HepG2 (cell line): ENCODE measurements around the gene ARHGAP26. TPM values are rescaled to one million over a fixed set of nuclear protein-coding genes. Genes with fewer than 3 reads are reported as not detected.
A peak's percentile ranks its signal among the peaks of the same experiment; 100 is the strongest.

Experiments used
- ATAC-seq: fragments of 200-7000 bp; cut with Tn5 transposase; 3 replicates; pipeline ENCODE4 v1.9.1; 2020; ENCODE audit warnings: mild to moderate bottlenecking, moderate library complexity
- BruUV-seq: library from RNA; stranded (reverse); fragments of 400-500 nt; replicated peaks from 2 replicates; lab custom pipeline; 2021; lab: Mats Ljungman, UMichigan
- CTCF ChIA-PET: fragments of 300-600 bp; formaldehyde crosslinking; extraction: SDS; loops from one replicate; lab custom pipeline; 2021; ENCODE audit warnings: low total read pairs, inconsistent platforms, low intra/inter-chr PET ratio; lab: Yijun Ruan, JAX
- POLR2A ChIA-PET: fragments of 350-600 bp; sonication (Branson Sonifier 250); formaldehyde crosslinking; loops from one replicate; lab custom pipeline; 2020; ENCODE audit warnings: antibody characterized with exemption, inconsistent platforms; lab: Yijun Ruan, JAX
- DNase-seq: peaks from one replicate; pipeline ENCODE4 v3.0.0-alpha.2; 2015; ENCODE audit warnings: low spot score
- FAIRE-seq: peaks from 3 replicates; lab custom pipeline; 2011; peaks lifted over from hg19 to GRCh38; lab: Jason Lieb, UNC
- H2AFZ ChIP-seq: one replicate; pipeline ENCODE4 v1.6.1; 2011; ENCODE audit warnings: low read length, inconsistent platforms
- H3K27ac ChIP-seq: fragments of 300-600 bp; 3 replicates; pipeline ENCODE4 v1.8.0; 2011; ENCODE audit warnings: mixed run types, mild to moderate bottlenecking, mixed read lengths, low read length, inconsistent platforms; ENCODE audit not compliant: insufficient read depth; ENCODE audit errors: extremely low read length
- H3K27me3 ChIP-seq, 2 experiments: fragments of 200-600 bp in 1 of 2; 2 replicates in 1 of 2; 3 replicates in 1 of 2; pipeline versions ENCODE4 v1.6.0 to v1.8.0; 2011; ENCODE audit warnings: low read length in 2 of 2, mild to moderate bottlenecking in 2 of 2, moderate library complexity in 2 of 2, inconsistent platforms in 1 of 2; ENCODE audit not compliant: insufficient read depth in 2 of 2, control insufficient read depth in 1 of 2
- H3K36me3 ChIP-seq, 2 experiments: fragments of 200-600 bp in 1 of 2; replicated peaks in 1 of 2; 2 replicates in 1 of 2; 3 replicates in 1 of 2; pipeline versions ENCODE4 v1.5.1 to v1.8.0; 2011; ENCODE audit warnings: low read length in 2 of 2, inconsistent platforms in 1 of 2; ENCODE audit not compliant: insufficient read depth in 2 of 2, control insufficient read depth in 1 of 2
- H3K4me1 ChIP-seq: 2 replicates; pipeline ENCODE4 v1.5.1; 2012; ENCODE audit warnings: low read length, inconsistent platforms; ENCODE audit not compliant: insufficient read depth
- H3K4me2 ChIP-seq: 2 replicates; pipeline ENCODE4 v1.6.0; 2011; ENCODE audit warnings: low read depth, low read length, inconsistent platforms
- H3K4me3 ChIP-seq, 3 experiments: fragments of 200-600 bp in 1 of 3; sonication (generic), shearing (Covaris generic) in 1 of 3; replicated peaks in 1 of 3; 2 replicates each; pipeline ENCODE4 v1.5.1; 2011 to 2016; ENCODE audit warnings: low read length in 3 of 3, inconsistent platforms in 2 of 3, low read depth in 2 of 3, mild to moderate bottlenecking in 2 of 3, control low read depth in 1 of 3, mixed read lengths in 1 of 3; ENCODE audit not compliant: insufficient read depth in 1 of 3
- H3K79me2 ChIP-seq: one replicate; pipeline ENCODE4 v1.6.1; 2011; ENCODE audit warnings: low read length, inconsistent platforms; ENCODE audit not compliant: insufficient read depth
- H3K9ac ChIP-seq: 2 replicates; pipeline ENCODE4 v1.6.0; 2011; ENCODE audit warnings: mild to moderate bottlenecking, low read depth, low read length, inconsistent platforms; ENCODE audit not compliant: insufficient read depth
- H3K9me3 ChIP-seq: 2 replicates; pipeline ENCODE4 v1.5.1; 2012; ENCODE audit warnings: mild to moderate bottlenecking, low read length
- H4K20me1 ChIP-seq: 2 replicates; pipeline ENCODE4 v1.6.0; 2011; ENCODE audit warnings: inconsistent platforms, mild to moderate bottlenecking, low read length, moderate library complexity; ENCODE audit not compliant: insufficient read depth
- CTCF ChIP-seq: sonication (generic); formaldehyde crosslinking; IDR thresholded peaks from 2 replicates; pipeline ENCODE4 v1.5.0; 2020; ENCODE audit warnings: mild to moderate bottlenecking, missing genetic modification reagents, moderate library complexity
- HNRNPL ChIP-seq: fragments of 200-400 bp; formaldehyde crosslinking; IDR thresholded peaks from 2 replicates; pipeline ENCODE4 v1.6.1; 2017; ENCODE audit warnings: mild to moderate bottlenecking, low read depth, low read length
- HOMEZ ChIP-seq: IDR thresholded peaks from 2 replicates; pipeline ENCODE4 v1.6.1; 2016; ENCODE audit warnings: low read depth
- ZMYM4 ChIP-seq: sonication (generic); formaldehyde crosslinking; IDR thresholded peaks from 2 replicates; pipeline ENCODE4 v1.8.1; 2023; ENCODE audit warnings: mild to moderate bottlenecking, missing genetic modification reagents
- WGBS: methylation state at CpG from one replicate; pipeline ENCODE4 v1.1.6; 2017; ENCODE audit warnings: low lambda C conversion rate; 5-methylcytosine and 5-hydroxymethylcytosine counted together
- in situ Hi-C: cut with HindIII; loops from 2 replicates; pipeline ENCODE4 v1.10.0; 2017; ENCODE audit warnings: low pct_unique_long_range_greater_than_20kb; ENCODE audit not compliant: extremely low pct_ligation_motif_present
- intact Hi-C: fragments of 100-400 bp; cut with micrococcal nuclease; formaldehyde crosslinking; loops from one replicate; pipeline ENCODE4 v1.10.0; 2022; ENCODE audit not compliant: unreplicated experiment
- polyA plus RNA-seq, 8 experiments: library from polyadenylated mRNA; depleted of rRNA in 3 of 8; stranded (reverse) in 7 of 8; unstranded in 1 of 8; fragments of >200 nt; fragmentation: Illumina TruSeq in 4 of 8; extraction: Trizol in 4 of 8; gene quantifications; 2 replicates each; pipeline versions ENCODE4 v1.2.1 to v1.2.3, GENCODE V29; 2011 to 2016; ENCODE audit warnings: low read depth in 4 of 8, missing spikeins in 1 of 8, mixed read lengths in 1 of 8; ENCODE audit not compliant: insufficient read depth in 1 of 8
- total RNA-seq, 5 experiments: library from RNA; depleted of rRNA; stranded (reverse); fragments of >200 nt; fragmentation: Illumina TruSeq; extraction: Trizol; gene quantifications; 2 replicates each; pipeline ENCODE4 v1.2.3, GENCODE V29; 2016; ENCODE audit warnings: low read depth in 1 of 5

ARHGAP26 gene
- total and polyA plus RNA-seq, 2 of the 13 experiments (the other 11 are each of a cell fraction or from before 2014, with no cell fraction given): 9.6 to 18.2 TPM

- Histone ChIP-seq H3K27me3 (no peaks in the 10 kb centered on the region), H3K79me2 (no peaks in the 10 kb centered on the region), H3K4me3 (no peak overlapping the region), H2AFZ (no peak overlapping the region), H3K4me1 (peaks cover 13% of the 10 kb centered on the region), H3K9ac (no peak overlapping the region), H3K36me3 (peaks cover 0 to 9% of the 10 kb centered on the region in 2 experiments; a peak in 2 of 5 replicates), H3K4me2 (no peak overlapping the region), H4K20me1 (no peaks in the 10 kb centered on the region), H3K27ac (no peak overlapping the region), H3K9me3 (no peaks in the 10 kb centered on the region)
- in situ Hi-C loops (no loop called here), intact Hi-C loops (no loop called here)
- 96% methylated on average over 2 of the region's 3 CpGs for WGBS
- TF ChIP-seq HNRNPL: no peak
- TF ChIP-seq HOMEZ (CRISPR knock-in tag): peak; percentile 70; the same call in 1 of the 2 replicates
- TF ChIP-seq CTCF (CRISPR knock-in tag): peak; percentile 30
- TF ChIP-seq ZMYM4: 0 out of 2 replicates have a peak, but pooled peaks have one; percentile 22
- FAIRE-seq (no peak), DNase-seq (peak; percentile 20), ATAC-seq (peak; percentile 44; the same call in 2 of the 3 replicates)
- CTCF ChIA-PET: no interaction called here
- POLR2A ChIA-PET: no interaction called here
- no TSS peak for BruUV-seq
Observed at GRCh38 chr5:143124593-143124992, 354.4 kb downstream of the ARHGAP26 start.
